K562 (cell line): ENCODE measurements around the gene SLC30A7. TPM values are rescaled to one million over a fixed set of nuclear protein-coding genes. Genes with fewer than 3 reads are reported as not detected.
A peak's percentile ranks its signal among the peaks of the same experiment; 100 is the strongest.

Source experiments
- ATAC-seq: fragments of 200-7000 bp; cut with Tn5 transposase; 3 replicates; pipeline ENCODE4 v1.9.1; 2020; ENCODE audit warnings: moderate library complexity
- BruUV-seq: library from RNA; stranded (reverse); fragments of 400-500 nt; replicated peaks from 2 replicates; lab custom pipeline; 2021; lab: Mats Ljungman, UMichigan
- CTCF ChIA-PET: fragments of 300-600 bp; formaldehyde crosslinking; extraction: SDS; loops from one replicate; lab custom pipeline; 2021; ENCODE audit warnings: low intra/inter-chr PET ratio; lab: Yijun Ruan, JAX
- POLR2A ChIA-PET: fragments of 300-600, 350-650 bp; sonication (Branson Sonifier 250); formaldehyde crosslinking; extraction: SDS; loops from one replicate; lab custom pipeline; 2021; ENCODE audit warnings: antibody characterized with exemption, inconsistent platforms; lab: Yijun Ruan, JAX
- DNase-seq, 4 experiments: peaks; one replicate each; pipeline versions ENCODE4 v3.0.0 to v3.0.0-alpha.2; 2011 to 2018; ENCODE audit warnings: low spot score in 3 of 4, mixed read lengths in 3 of 4; ENCODE audit errors: extremely low read depth in 1 of 4
- FAIRE-seq: peaks from 2 replicates; lab custom pipeline; 2011; peaks lifted over from hg19 to GRCh38; lab: Jason Lieb, UNC
- H2AFZ ChIP-seq: 2 replicates; pipeline ENCODE4 v1.6.0; 2011; ENCODE audit warnings: low read depth, low read length, control low read depth, inconsistent platforms
- H3K27ac ChIP-seq: fragments of 200-600 bp; 3 replicates; pipeline ENCODE4 v1.8.0; 2011; ENCODE audit warnings: low read depth, mild to moderate bottlenecking, control low read depth, inconsistent platforms, low read length, moderate library complexity, mixed read lengths; ENCODE audit errors: extremely low read depth
- H3K27me3 ChIP-seq, 2 experiments: fragments of 300-600 bp in 1 of 2; 2 replicates in 1 of 2; 3 replicates in 1 of 2; pipeline versions ENCODE4 v1.6.0 to v1.8.0; 2011; ENCODE audit warnings: inconsistent platforms in 2 of 2, low read length in 2 of 2, mild to moderate bottlenecking in 1 of 2, mixed read lengths in 1 of 2, moderate library complexity in 1 of 2; ENCODE audit not compliant: control insufficient read depth in 2 of 2, insufficient read depth in 2 of 2
- H3K36me3 ChIP-seq: fragments of 300-600 bp; 3 replicates; pipeline ENCODE4 v1.8.0; 2011; ENCODE audit warnings: mild to moderate bottlenecking, low read length, inconsistent platforms; ENCODE audit not compliant: control insufficient read depth, insufficient read depth
- H3K4me1 ChIP-seq, 2 experiments: fragments of 200-600 bp in 1 of 2; replicated peaks in 1 of 2; 2 replicates in 1 of 2; 3 replicates in 1 of 2; pipeline versions ENCODE4 v1.5.1 to v1.8.0; 2011; ENCODE audit warnings: inconsistent platforms in 2 of 2, low read length in 2 of 2, mild to moderate bottlenecking in 1 of 2, mixed read lengths in 1 of 2, moderate library complexity in 1 of 2; ENCODE audit not compliant: control insufficient read depth in 2 of 2, insufficient read depth in 2 of 2
- H3K4me2 ChIP-seq: 2 replicates; pipeline ENCODE4 v1.6.1; 2011; ENCODE audit warnings: low read length, control low read depth, inconsistent platforms, mixed read lengths; ENCODE audit not compliant: insufficient read depth
- H3K4me3 ChIP-seq: fragments of 200-600 bp; sonication (generic), shearing (Covaris generic); 2 replicates; pipeline ENCODE4 v1.5.1; 2016; ENCODE audit warnings: control low read depth, inconsistent platforms
- H3K79me2 ChIP-seq: fragments of 200-600 bp; 3 replicates; pipeline ENCODE4 v1.8.0; 2011; ENCODE audit warnings: low read length, inconsistent platforms; ENCODE audit not compliant: control insufficient read depth, insufficient read depth
- H3K9ac ChIP-seq, 2 experiments: 2 replicates each; pipeline versions ENCODE4 v1.6.0 to v1.6.1; 2011; ENCODE audit warnings: low read depth in 2 of 2, low read length in 2 of 2, control low read depth in 1 of 2, inconsistent platforms in 1 of 2, mild to moderate bottlenecking in 1 of 2, mixed read lengths in 1 of 2; ENCODE audit not compliant: insufficient read depth in 1 of 2
- H3K9me1 ChIP-seq: one replicate; pipeline ENCODE4 v1.6.0; 2011; ENCODE audit warnings: inconsistent platforms, mild to moderate bottlenecking, low read length, moderate library complexity; ENCODE audit not compliant: control insufficient read depth, insufficient read depth
- H3K9me3 ChIP-seq: replicated peaks from 2 replicates; pipeline ENCODE4 v1.5.1; 2011; ENCODE audit warnings: low read depth, low read length, inconsistent platforms; ENCODE audit not compliant: control insufficient read depth, insufficient read depth
- H4K20me1 ChIP-seq: replicated peaks from 2 replicates; pipeline ENCODE4 v1.6.1; 2011; ENCODE audit warnings: low read length, inconsistent platforms, mixed read lengths; ENCODE audit not compliant: control insufficient read depth, insufficient read depth
- CCNT2 ChIP-seq: IDR thresholded peaks from 2 replicates; pipeline ENCODE4 v1.6.1; 2011; ENCODE audit warnings: borderline replicate concordance, low read depth, mild to moderate bottlenecking, moderate library complexity, mixed read lengths, low read length; ENCODE audit not compliant: insufficient read length; ENCODE audit errors: extremely low read depth
- CEBPB ChIP-seq: fragments of 450-650 bp; IDR thresholded peaks from 2 replicates; pipeline ENCODE4 v1.6.1; 2016; ENCODE audit warnings: missing genetic modification characterization, missing compliant biosample characterization
- CEBPG ChIP-seq, 3 experiments: fragments of 200-800 bp in 1 of 3; sonication (Bioruptor generic) in 1 of 3; sonication (generic) in 1 of 3; formaldehyde crosslinking in 1 of 3; IDR thresholded peaks in 2 of 3; conservative IDR thresholded peaks in 1 of 3; 2 replicates each; pipeline versions ENCODE4 v1.6.1 to v1.8.0; 2016 to 2022; ENCODE audit warnings: missing compliant biosample characterization in 2 of 3, missing genetic modification characterization in 2 of 3, mild to moderate bottlenecking in 1 of 3, missing genetic modification reagents in 1 of 3
- COPS2 ChIP-seq: fragments of 450-650 bp; conservative IDR thresholded peaks from 2 replicates; pipeline ENCODE4 v1.6.1; 2016; ENCODE audit warnings: mild to moderate bottlenecking, moderate library complexity
- DACH1 ChIP-seq: fragments of 450-650 bp; IDR thresholded peaks from 2 replicates; pipeline ENCODE4 v1.6.1; 2018; ENCODE audit not compliant: partially characterized antibody
- JUN ChIP-seq, 2 experiments: sonication (generic) in 1 of 2; formaldehyde crosslinking in 1 of 2; IDR thresholded peaks; 2 replicates each; pipeline versions ENCODE4 v1.6.1 to v1.8.0; 2012 to 2022; ENCODE audit warnings: borderline replicate concordance in 2 of 2, mild to moderate bottlenecking in 2 of 2, improper control_type of control experiment in 1 of 2, low read depth in 1 of 2, low read length in 1 of 2, missing genetic modification reagents in 1 of 2
- LEF1 ChIP-seq: fragments of 450-650 bp; IDR thresholded peaks from 2 replicates; pipeline ENCODE4 v1.6.1; 2016; ENCODE audit warnings: mild to moderate bottlenecking
- MYNN ChIP-seq, 2 experiments: sonication (generic); formaldehyde crosslinking in 1 of 2; IDR thresholded peaks; 2 replicates each; pipeline versions ENCODE4 v1.5.0 to v1.6.1; 2016 to 2020; ENCODE audit warnings: antibody characterized with exemption in 1 of 2, missing genetic modification reagents in 1 of 2
- PML ChIP-seq: IDR thresholded peaks from 2 replicates; pipeline ENCODE4 v1.6.1; 2012; ENCODE audit warnings: low read length, inconsistent platforms
- SAFB ChIP-seq: fragments of 200-400 bp; formaldehyde crosslinking; IDR thresholded peaks from 2 replicates; pipeline ENCODE4 v1.6.1; 2017; ENCODE audit warnings: low read depth, low read length, borderline replicate concordance
- TFE3 ChIP-seq: fragments of 450-650 bp; formaldehyde crosslinking; IDR thresholded peaks from 2 replicates; pipeline ENCODE4 v1.4.0; 2020; ENCODE audit warnings: mild to moderate bottlenecking, mixed read lengths
- ZBTB8A ChIP-seq: fragments of 450-650 bp; IDR thresholded peaks from 2 replicates; pipeline ENCODE4 v1.6.1; 2018; ENCODE audit warnings: mild to moderate bottlenecking, moderate library complexity; ENCODE audit not compliant: partially characterized antibody
- ZC3H4 ChIP-seq: sonication (generic); formaldehyde crosslinking; IDR thresholded peaks from 2 replicates; pipeline ENCODE4 v1.9.0; 2021; ENCODE audit warnings: missing genetic modification reagents, borderline replicate concordance
- ZNF436 ChIP-seq: fragments of 250-450, 450-650 bp; sonication (Bioruptor Pico); formaldehyde crosslinking; IDR thresholded peaks from 2 replicates; pipeline ENCODE4 v1.7.0; 2020; ENCODE audit warnings: mild to moderate bottlenecking
- ZNF668 ChIP-seq: fragments of 250-450 bp; sonication (Bioruptor Pico); IDR thresholded peaks from 2 replicates; pipeline ENCODE4 v1.8.0; 2022; ENCODE audit warnings: mild to moderate bottlenecking, inconsistent platforms
- ZNF75A ChIP-seq: fragments of 450-650 bp; formaldehyde crosslinking; IDR thresholded peaks from 2 replicates; pipeline ENCODE4 v1.4.0; 2020; ENCODE audit warnings: mild to moderate bottlenecking
- WGBS: fragments of 100-300 bp; shearing (Covaris generic); methylation state at CpG from one replicate; pipeline ENCODE4 v1.1.6; 2016; ENCODE audit warnings: low coverage, mixed read lengths; ENCODE audit not compliant: insufficient coverage; ENCODE audit errors: missing lambda C conversion rate; 5-methylcytosine and 5-hydroxymethylcytosine counted together
- in situ Hi-C: fragments of 300-500 bp; cut with MboI; formaldehyde crosslinking; loops from 4 replicates; pipeline ENCODE4 v1.15.0; 2018; ENCODE audit warnings: inconsistent platforms, mixed read lengths
- intact Hi-C: fragments of 100-400 bp; cut with micrococcal nuclease; formaldehyde crosslinking; loops from 2 replicates; pipeline ENCODE4 v1.14.2; 2022
- polyA plus RNA-seq, 8 experiments: library from polyadenylated mRNA; depleted of rRNA in 4 of 8; stranded (reverse) in 5 of 8; unstranded in 3 of 8; fragments of >200 nt; fragmentation: Nextera tagmentation in 2 of 8; fragmentation: Illumina TruSeq in 1 of 8; extraction: Ambion mirVana in 2 of 8; extraction: Trizol in 1 of 8; gene quantifications; 2 replicates each; pipeline versions ENCODE4 v1.2.1 to v1.2.3, GENCODE V29; 2011 to 2014; ENCODE audit warnings: inconsistent platforms in 1 of 8, missing spikeins in 1 of 8
- total RNA-seq, 7 experiments: library from RNA; depleted of rRNA in 6 of 7; stranded (reverse); fragments of >200 nt in 6 of 7; fragmentation: Illumina TruSeq in 2 of 7; extraction: Trizol in 2 of 7; gene quantifications; 2 replicates each; pipeline versions ENCODE4 v1.2.1 to v1.2.3, GENCODE V29; 2011 to 2021; ENCODE audit warnings: low replicate concordance in 1 of 7

SLC30A7 gene
- total and polyA plus RNA-seq, 9 of the 15 experiments (the other 6 are each of a cell fraction or from before 2014, with no cell fraction given) = 3.5 to 17.1 (median 7.2) TPM

- BruUV-seq = no TSS peak
- Histone ChIP-seq H3K4me3 (no peak overlapping the region), H3K27me3 (no peaks in the 10 kb centered on the region), H3K9me3 (no peaks in the 10 kb centered on the region), H3K4me2 (no peak overlapping the region), H3K4me1 (no peaks in the 10 kb centered on the region), H3K9ac (no peak overlapping the region), H3K9me1 (no peaks in the 10 kb centered on the region), H4K20me1 (no peaks in the 10 kb centered on the region), H3K27ac (no peak overlapping the region), H3K36me3 (peaks cover 61% of the 10 kb centered on the region), H2AFZ (no peak overlapping the region), H3K79me2 (peaks cover 8% of the 10 kb centered on the region; the same call in 2 of the 3 replicates)
- POLR2A ChIA-PET = no interaction called here
- intact Hi-C loops = no loop called here
- TF ChIP-seq CEBPB (tag) (no peak), SAFB (0 out of 2 replicates have a peak, but pooled peaks have one; percentile 17), MYNN (IDR thresholded peaks at IDR 0.05) (no peak), MYNN (CRISPR knock-in tag; IDR thresholded peaks at IDR 0.05) (no peak), DACH1 (peak; percentile 97)
- ATAC-seq (no peak), DNase-seq (no peak), FAIRE-seq (no peak)
- CTCF ChIA-PET = no interaction called here
- in situ Hi-C loops = no loop called here
- WGBS = 100% methylated on average over 1 of the region's 1 CpG
These were observed 7.9 kb downstream of the SLC30A7 start for GRCh38 chr1:100903777-100904176.

- POLR2A ChIA-PET = no interaction called here
- Histone ChIP-seq H3K36me3 (peaks cover 61% of the 10 kb centered on the region), H3K27ac (no peak overlapping the region)
- TF ChIP-seq CEBPG (CRISPR knock-in tag; IDR thresholded peaks at IDR 0.05) = no peak
- TF ChIP-seq CEBPG (tag; conservative IDR thresholded peaks at IDR 0.05 in 1 of 2, IDR thresholded peaks at IDR 0.05 in 1 of 2) = no peak
- no peak for TF ChIP-seq COPS2
- no peak for TF ChIP-seq TFE3 (CRISPR knock-in tag)
- TF ChIP-seq ZNF668 = no peak
- TF ChIP-seq LEF1 = no peak
- TF ChIP-seq CCNT2 = no peak
- TF ChIP-seq ZNF75A (CRISPR knock-in tag) = no peak
- no peak for TF ChIP-seq ZNF436
- no peak for TF ChIP-seq ZC3H4 (CRISPR knock-in tag)
- TF ChIP-seq ZBTB8A = no peak
- no peak for TF ChIP-seq JUN (IDR thresholded peaks at IDR 0.05; ENCODE audit: borderline replicate concordance, low read depth, low read length)
- no peak for TF ChIP-seq JUN (CRISPR knock-in tag; IDR thresholded peaks at IDR 0.05; ENCODE audit: borderline replicate concordance)
- no peak for TF ChIP-seq PML
These were observed 8.6 kb downstream of the SLC30A7 start for GRCh38 chr1:100904528-100904927.

More at GRCh38 chr1:100904528-100904927, 8.6 kb downstream of the SLC30A7 start:
- no peak overlapping the region for H3K4me2 ChIP-seq
- FAIRE-seq (no peak), ATAC-seq (no peak), DNase-seq (no peak)
- H3K4me3 ChIP-seq = no peak overlapping the region
- no peaks in the 10 kb centered on the region for H3K27me3 ChIP-seq
- no peak overlapping the region for H3K9ac ChIP-seq
- BruUV-seq = no TSS peak
- CTCF ChIA-PET = no interaction called here
- no peaks in the 10 kb centered on the region for H4K20me1 ChIP-seq
- H3K79me2 ChIP-seq = peaks cover 5% of the 10 kb centered on the region; the same call in 1 of the 3 replicates
- H3K4me1 ChIP-seq = no peaks in the 10 kb centered on the region
- in situ Hi-C loops = no loop called here
- 100% methylated on average over 2 of the region's 2 CpGs for WGBS
- H2AFZ ChIP-seq = no peak overlapping the region
- no peaks in the 10 kb centered on the region for H3K9me1 ChIP-seq
- no peaks in the 10 kb centered on the region for H3K9me3 ChIP-seq
- intact Hi-C loops = no loop called here
